Measurements from ENCODE around the gene BRINP1.

The BRINP1 gene

GRCh38 chr9:119313846-119314245, 55.4 kb downstream of the BRINP1 start:
- H3K4me1 ChIP-seq, result no peaks in the 10 kb centered on the region
- H3K36me3 ChIP-seq, result no peaks in the 10 kb centered on the region
- no peak overlapping the region for H3K4me3 ChIP-seq (ENCODE audit: low read depth, low read length)
- no peak for TF ChIP-seq CTCF (IDR thresholded peaks at IDR 0.05; ENCODE audit: low read depth, low read length)
- no peaks in the 10 kb centered on the region for H3K27me3 ChIP-seq
- no peak for DNase-seq
- H3K9me3 ChIP-seq, result no peaks in the 10 kb centered on the region

GRCh38 chr9:119310741-119311140, 58.5 kb downstream of the BRINP1 start:
- Histone ChIP-seq H3K9me3 (no peaks in the 10 kb centered on the region), H3K4me3 (ENCODE audit: low read depth, low read length) (no peak overlapping the region), H3K27me3 (no peaks in the 10 kb centered on the region), H3K36me3 (no peaks in the 10 kb centered on the region), H3K4me1 (no peaks in the 10 kb centered on the region)
- TF ChIP-seq CTCF (IDR thresholded peaks at IDR 0.05; ENCODE audit: low read depth, low read length), result no peak
- DNase-seq, result no peak

GRCh38 chr9:119307471-119307870, 61.8 kb downstream of the BRINP1 start:
- no peaks in the 10 kb centered on the region for H3K9me3 ChIP-seq
- H3K4me3 ChIP-seq (ENCODE audit: low read depth, low read length), result no peak overlapping the region
- no peaks in the 10 kb centered on the region for H3K36me3 ChIP-seq
- TF ChIP-seq CTCF (IDR thresholded peaks at IDR 0.05; ENCODE audit: low read depth, low read length), result no peak
- H3K27me3 ChIP-seq, result no peaks in the 10 kb centered on the region
- H3K4me1 ChIP-seq, result no peaks in the 10 kb centered on the region
- DNase-seq, result no peak

GRCh38 chr9:119304555-119304954, 64.7 kb downstream of the BRINP1 start:
- no peaks in the 10 kb centered on the region for H3K36me3 ChIP-seq
- DNase-seq, result no peak
- no peaks in the 10 kb centered on the region for H3K4me1 ChIP-seq
- no peak overlapping the region for H3K4me3 ChIP-seq (ENCODE audit: low read depth, low read length)
- TF ChIP-seq CTCF (IDR thresholded peaks at IDR 0.05; ENCODE audit: low read depth, low read length), result no peak
- no peaks in the 10 kb centered on the region for H3K27me3 ChIP-seq
- no peaks in the 10 kb centered on the region for H3K9me3 ChIP-seq

- H3K9me3 ChIP-seq, result no peaks in the 10 kb centered on the region
- TF ChIP-seq CTCF (IDR thresholded peaks at IDR 0.05; ENCODE audit: low read depth, low read length), result no peak
- no peaks in the 10 kb centered on the region for H3K36me3 ChIP-seq
- H3K4me3 ChIP-seq (ENCODE audit: low read depth, low read length), result no peak overlapping the region
- H3K27me3 ChIP-seq, result no peaks in the 10 kb centered on the region
- no peak for DNase-seq
- H3K4me1 ChIP-seq, result no peaks in the 10 kb centered on the region
Observed at GRCh38 chr9:119302988-119303698, 66.1 kb downstream of the BRINP1 start.

GRCh38 chr9:119298076-119298853, 71.0 kb downstream of the BRINP1 start:
- H3K4me3 ChIP-seq (ENCODE audit: low read depth, low read length), result no peak overlapping the region
- no peak for DNase-seq
- TF ChIP-seq CTCF (IDR thresholded peaks at IDR 0.05; ENCODE audit: low read depth, low read length), result no peak

More at GRCh38 chr9:119298076-119298853, 71.0 kb downstream of the BRINP1 start:
- no peaks in the 10 kb centered on the region for H3K4me1 ChIP-seq
- no peaks in the 10 kb centered on the region for H3K36me3 ChIP-seq
- no peaks in the 10 kb centered on the region for H3K9me3 ChIP-seq
- no peaks in the 10 kb centered on the region for H3K27me3 ChIP-seq

All from BE2C (cell line).